GM18858 (cell line): ENCODE results near the gene VANGL2.
"Not testable (repeated sequence)": the region's sequence is repeated elsewhere in the genome, so short reads cannot be mapped to it uniquely, and the experiment has no call there.

ENCODE experiments used
- ATAC-seq: cut with Tn5 transposase; IDR thresholded peaks from one replicate; pipeline ENCODE4 v1.9.1; 2021; ENCODE audit not compliant: unreplicated experiment

Gene VANGL2

GRCh38 chr1:160369087-160369486, 31.3 kb upstream of the VANGL2 start:
- no peak for ATAC-seq

- ATAC-seq, result no peak
Observed at GRCh38 chr1:160370561-160371345, 29.6 kb upstream of the VANGL2 start.

GRCh38 chr1:160371346-160371631, 29.1 kb upstream of the VANGL2 start:
- no peak for ATAC-seq

GRCh38 chr1:160371756-160372155, 28.6 kb upstream of the VANGL2 start:
- no peak for ATAC-seq

GRCh38 chr1:160373696-160374095, 26.7 kb upstream of the VANGL2 start:
- no peak for ATAC-seq

GRCh38 chr1:160374306-160375110, 25.9 kb upstream of the VANGL2 start:
- no peak for ATAC-seq

- no peak for ATAC-seq
Observed at GRCh38 chr1:160375788-160376524, 24.4 kb upstream of the VANGL2 start.

- no peak for ATAC-seq
Observed at GRCh38 chr1:160376525-160377131, 23.7 kb upstream of the VANGL2 start.

GRCh38 chr1:160377585-160378206, 22.7 kb upstream of the VANGL2 start:
- ATAC-seq, result no peak

- not testable (repeated sequence) for ATAC-seq
Observed at GRCh38 chr1:160384812-160385211, 15.6 kb upstream of the VANGL2 start.

GRCh38 chr1:160388406-160388805, 12.0 kb upstream of the VANGL2 start:
- ATAC-seq, result not testable (repeated sequence)

- no peak for ATAC-seq
Observed at GRCh38 chr1:160394673-160395072, 5.7 kb upstream of the VANGL2 start.

- no peak for ATAC-seq
Observed at GRCh38 chr1:160397651-160398050, 2.7 kb upstream of the VANGL2 start.

- no peak for ATAC-seq
Observed at GRCh38 chr1:160398823-160399222, 1.5 kb upstream of the VANGL2 start.

GRCh38 chr1:160399544-160400222, 681 bp upstream of the VANGL2 start:
- ATAC-seq, result no peak

GRCh38 chr1:160400646-160401486, 502 bp downstream of the VANGL2 start:
- ATAC-seq, result no peak

- no peak for ATAC-seq
Observed at GRCh38 chr1:160401487-160401805, 1.1 kb downstream of the VANGL2 start.

GRCh38 chr1:160402001-160402795, 1.8 kb downstream of the VANGL2 start:
- ATAC-seq, result no peak

- no peak for ATAC-seq
Observed at GRCh38 chr1:160403244-160403643, 2.9 kb downstream of the VANGL2 start.
